K562 treated with DMSO at 1 percent for 48 hours (cell line): ENCODE data around the gene RPS3. TPM values are rescaled to one million over a fixed set of nuclear protein-coding genes. Genes with fewer than 3 reads are reported as not detected.

Experiments
- total RNA-seq: library from RNA; unstranded; fragments of 300-600 nt; gene quantifications from 2 replicates; pipeline ENCODE4 v1.2.3, GENCODE V29; 2022; ENCODE audit warnings: low replicate concordance; ENCODE audit errors: extremely low read depth

Gene RPS3
- 4,146 and 5,402 TPM in 2 replicates for total RNA-seq

DNA sequence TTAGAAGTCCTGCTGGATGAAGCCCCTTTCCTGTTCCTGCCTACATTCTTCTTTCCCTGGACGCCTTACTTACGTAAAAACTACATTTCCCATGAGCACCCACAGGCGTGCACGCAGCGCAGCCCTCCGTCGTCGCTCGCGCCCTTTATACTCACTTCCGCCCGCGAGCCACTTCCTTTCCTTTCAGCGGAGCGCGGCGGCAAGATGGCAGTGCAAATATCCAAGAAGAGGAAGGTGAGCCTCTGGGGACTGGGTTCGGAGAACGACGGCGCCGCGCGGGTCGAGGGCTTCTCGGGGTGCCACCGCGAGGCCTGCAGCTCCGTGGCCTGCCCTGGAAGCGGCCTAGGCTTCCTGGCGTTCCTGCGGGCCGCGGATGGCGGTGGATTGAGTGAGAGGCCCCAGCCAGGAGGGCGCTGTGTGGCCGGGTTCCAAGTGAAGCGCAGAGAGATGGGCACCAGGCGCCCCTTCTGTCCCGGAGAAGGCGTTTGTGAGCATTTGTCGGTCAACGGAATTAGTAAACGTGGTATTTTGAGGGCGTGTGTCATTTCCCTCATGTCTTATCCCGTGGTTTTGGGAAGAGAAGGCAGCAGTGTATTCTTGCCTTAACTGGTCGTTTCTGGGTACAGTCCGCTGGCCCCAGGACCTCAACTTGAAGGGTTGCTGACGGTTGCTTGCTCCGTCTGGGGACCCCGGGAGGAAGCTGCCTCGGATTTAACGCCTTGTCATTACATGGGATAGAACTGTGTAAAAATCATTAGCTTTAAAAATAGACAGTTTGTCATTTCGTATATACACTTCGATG, at the start of gene RPS3:
Gene RPS3, plus strand, starts transcription at position 175 of the 802 bp plus-strand sequence. Its CDS starts 30 bp downstream, at position 205.

GRCh38 chr11:75351541-75351790, 47.9 kb upstream of the RPS3 start, which contains the start of gene ARRB1:
ARRB1 (minus strand) TSS chr11:75351661; CDS start chr11:75351607, 54 bp downstream.

DNA sequence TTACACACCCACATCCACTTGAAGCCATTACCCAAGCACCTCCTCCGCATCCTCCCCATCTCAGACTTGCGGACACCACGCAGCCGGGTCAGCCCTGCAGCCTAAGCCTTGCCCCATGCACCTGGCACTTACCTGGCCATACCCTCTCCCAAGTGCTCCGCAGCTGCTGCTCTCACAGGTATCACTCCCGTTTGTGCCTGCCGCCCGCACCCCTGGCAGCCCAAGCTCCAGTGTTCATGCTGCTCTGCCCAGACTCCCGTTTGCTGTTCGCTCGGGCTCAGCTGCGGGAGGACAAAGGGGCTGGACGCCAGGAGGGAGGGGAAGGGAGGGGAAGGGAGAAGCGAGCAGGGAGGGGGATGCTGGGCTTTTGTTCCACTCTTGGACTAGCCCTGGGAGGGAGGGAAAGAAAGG, 33.6 kb downstream of the RPS3 start, which contains the start of gene KLHL35:
Gene KLHL35, minus strand, starts transcription at position 293 of the 411 bp plus-strand sequence. CDS start 2,574 bp downstream, outside the sequence.

Other genes starting within 250 kb of the RPS3 start
- not detected in 2 replicates for gene SLCO2B1, start 248.4 kb upstream of the RPS3 start, total RNA-seq
- gene TPBGL, start 158.7 kb upstream of the RPS3 start, total RNA-seq = not detected in 2 replicates
- not detected in 2 replicates for gene ARRB1, start 47.9 kb upstream of the RPS3 start, total RNA-seq
- gene KLHL35, start 33.7 kb downstream of the RPS3 start, total RNA-seq = not detected in 2 replicates
- not detected in 2 replicates for gene GDPD5, start 126.4 kb downstream of the RPS3 start, total RNA-seq
- gene SERPINH1, start 162.7 kb downstream of the RPS3 start, total RNA-seq = 384 TPM in 1 of 2 replicates, not detected in the other